ENCODE results near the gene ZNF444.
"Not testable (repeated sequence)": the region's sequence is repeated elsewhere in the genome, so short reads cannot be mapped to it uniquely, and the experiment has no call there.

- TF ChIP-seq CTCF (IDR thresholded peaks at IDR 0.05); FOXP1 (CRISPR knock-in tag; IDR thresholded peaks at IDR 0.05; ENCODE audit: borderline replicate concordance); ATF6 (CRISPR knock-in tag; IDR thresholded peaks at IDR 0.05); NFE2L1 (CRISPR knock-in tag; IDR thresholded peaks at IDR 0.05); ZBTB21 (CRISPR knock-in tag; IDR thresholded peaks at IDR 0.05; ENCODE audit: borderline replicate concordance): not testable (repeated sequence)
These were observed 66.5 kb downstream of the ZNF444 start for GRCh38 chr19:56207581-56207980.
